ENCODE measurements around the gene OR4F6.
"Not testable (repeated sequence)": the region's sequence is repeated elsewhere in the genome, so short reads cannot be mapped to it uniquely, and the experiment has no call there.

Gene OR4F6, protein sequence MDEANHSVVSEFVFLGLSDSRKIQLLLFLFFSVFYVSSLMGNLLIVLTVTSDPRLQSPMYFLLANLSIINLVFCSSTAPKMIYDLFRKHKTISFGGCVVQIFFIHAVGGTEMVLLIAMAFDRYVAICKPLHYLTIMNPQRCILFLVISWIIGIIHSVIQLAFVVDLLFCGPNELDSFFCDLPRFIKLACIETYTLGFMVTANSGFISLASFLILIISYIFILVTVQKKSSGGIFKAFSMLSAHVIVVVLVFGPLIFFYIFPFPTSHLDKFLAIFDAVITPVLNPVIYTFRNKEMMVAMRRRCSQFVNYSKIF

DNA sequence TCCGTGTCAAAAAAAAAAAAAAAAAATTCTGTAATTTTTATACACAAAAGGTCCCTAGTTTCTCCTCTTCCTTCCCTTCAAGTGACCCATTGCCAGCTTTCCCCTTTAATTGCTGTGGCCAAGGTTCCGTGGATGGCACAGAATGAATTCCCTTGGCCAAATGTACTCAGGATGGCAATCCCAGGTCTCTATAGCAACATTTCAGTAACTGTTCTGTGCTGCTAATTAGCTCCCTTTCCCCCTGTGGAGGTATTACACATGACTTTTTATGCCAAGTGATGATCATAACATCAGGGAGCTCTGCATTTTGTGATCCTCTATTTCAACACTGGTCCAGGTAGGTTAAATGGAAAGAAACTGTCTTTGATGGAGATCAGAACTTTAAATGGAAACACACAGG, at the start of gene OR4F6:
Gene OR4F6 (plus strand): TSS at position 301 of the 400 bp plus-strand sequence. CDS start 2,211 bp downstream, outside the sequence.
- DNase-seq, result no peak

DNA sequence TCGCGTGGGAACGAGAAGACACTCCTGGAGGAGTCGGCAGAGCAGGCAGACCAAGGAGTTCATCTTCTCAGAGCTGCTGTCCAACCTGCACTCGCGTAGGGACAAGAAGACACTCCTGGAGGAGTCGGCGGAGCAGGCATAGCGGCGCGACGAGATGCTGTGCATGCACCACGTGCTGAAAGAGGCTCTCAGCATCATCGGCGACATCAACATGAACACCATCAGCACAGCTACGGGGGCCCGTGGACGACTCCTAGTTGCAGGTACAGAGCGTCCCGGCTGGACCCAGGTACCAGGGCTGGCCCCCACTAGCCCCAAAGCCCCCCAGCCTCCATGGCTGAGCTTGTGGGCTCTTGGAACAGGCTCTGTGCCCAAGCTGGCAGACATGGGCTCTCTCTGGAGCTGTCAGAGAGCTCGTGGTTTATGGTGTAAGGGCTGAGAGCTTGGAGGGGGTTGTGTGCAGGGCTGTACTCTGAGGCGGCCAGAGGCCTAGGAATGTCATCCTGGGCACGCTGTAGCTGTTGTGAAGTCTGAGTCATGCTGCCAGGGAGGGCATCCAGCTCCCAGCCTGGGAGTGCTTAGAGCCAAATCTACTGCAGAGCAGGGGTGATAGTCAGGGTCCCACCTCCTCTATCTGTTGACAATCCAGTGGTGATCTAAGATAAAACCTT, 38.5 kb upstream of the OR4F6 start:
- not testable (repeated sequence) for DNase-seq

DNA sequence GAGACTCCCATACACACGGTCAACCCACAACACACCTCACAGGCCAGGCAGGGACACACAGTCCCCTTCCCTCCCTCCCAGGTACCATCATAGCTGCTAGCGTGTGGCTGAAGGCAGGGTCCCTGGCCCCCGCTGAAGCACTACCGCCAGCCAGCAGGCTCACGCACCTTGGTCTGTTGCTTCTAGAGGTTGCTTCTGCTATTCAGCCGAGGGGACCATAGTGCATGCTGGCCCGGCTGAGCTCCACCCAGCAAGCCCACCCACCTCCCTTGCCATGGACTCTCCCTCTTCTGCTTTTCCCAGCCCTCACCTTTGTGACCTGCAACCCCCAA, 38.0 kb upstream of the OR4F6 start:
- DNase-seq, result not testable (repeated sequence)

DNA sequence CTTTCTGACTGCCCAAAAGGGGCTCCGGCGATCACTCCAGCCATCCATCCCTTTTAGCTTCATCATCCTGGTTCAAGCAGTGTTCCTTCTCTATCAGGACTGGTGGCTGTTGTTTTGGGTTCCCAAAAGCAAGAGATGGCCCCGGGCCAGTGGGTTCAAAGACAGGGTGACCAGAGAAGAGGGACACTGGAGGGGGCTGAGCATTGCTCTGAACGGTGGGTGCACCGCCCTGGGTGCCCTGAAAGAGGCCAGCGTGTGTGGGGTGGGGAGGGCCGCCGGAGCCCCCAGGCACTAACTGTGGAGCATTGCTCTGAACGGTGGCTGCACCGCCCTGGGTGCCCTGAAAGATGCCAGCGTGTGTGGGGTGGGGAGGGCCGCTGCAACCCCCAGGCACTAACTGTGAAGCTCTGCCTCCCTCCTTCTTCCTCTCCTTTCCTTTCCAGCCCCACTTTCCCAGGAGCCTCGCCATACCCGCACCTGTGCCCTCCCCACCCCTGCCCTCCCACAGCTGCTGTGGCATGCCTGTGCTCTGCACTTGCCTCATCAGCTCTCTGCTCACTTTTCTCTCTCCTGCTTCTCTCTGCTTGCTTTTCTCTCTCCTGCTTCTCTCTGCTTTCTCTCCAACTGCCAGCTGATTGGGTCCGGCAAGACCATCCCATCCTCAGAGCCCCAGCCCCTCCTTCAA, 37.4 kb upstream of the OR4F6 start:
- no peak for DNase-seq

DNA sequence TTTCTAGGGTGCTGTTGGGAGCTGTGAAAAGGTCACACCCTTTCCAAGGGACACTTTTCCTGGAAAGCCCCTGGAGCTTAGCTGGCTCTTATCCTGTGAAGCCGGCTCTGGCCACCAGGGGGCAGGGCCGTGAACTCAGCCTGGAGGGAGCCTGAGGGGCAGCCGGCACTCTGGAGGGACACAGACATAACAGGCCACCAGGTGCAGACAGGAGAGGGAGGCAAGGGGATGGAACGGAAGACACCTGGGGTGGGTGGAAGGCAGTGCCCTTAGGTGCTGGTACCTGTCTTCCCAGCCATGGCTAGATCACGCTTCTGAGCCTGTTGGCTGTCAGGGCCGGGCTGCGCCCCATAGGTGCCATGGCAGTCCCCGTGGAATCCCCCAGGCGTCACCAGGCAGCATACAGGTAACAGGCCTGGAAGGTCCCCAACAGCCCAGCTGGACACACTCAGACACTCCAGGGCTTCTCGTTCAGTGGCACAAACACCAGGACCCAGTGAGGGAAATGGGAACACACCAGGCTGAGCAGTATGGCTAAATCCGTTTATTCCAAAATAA, 36.1 kb upstream of the OR4F6 start:
- DNase-seq, result not testable (repeated sequence)

DNA sequence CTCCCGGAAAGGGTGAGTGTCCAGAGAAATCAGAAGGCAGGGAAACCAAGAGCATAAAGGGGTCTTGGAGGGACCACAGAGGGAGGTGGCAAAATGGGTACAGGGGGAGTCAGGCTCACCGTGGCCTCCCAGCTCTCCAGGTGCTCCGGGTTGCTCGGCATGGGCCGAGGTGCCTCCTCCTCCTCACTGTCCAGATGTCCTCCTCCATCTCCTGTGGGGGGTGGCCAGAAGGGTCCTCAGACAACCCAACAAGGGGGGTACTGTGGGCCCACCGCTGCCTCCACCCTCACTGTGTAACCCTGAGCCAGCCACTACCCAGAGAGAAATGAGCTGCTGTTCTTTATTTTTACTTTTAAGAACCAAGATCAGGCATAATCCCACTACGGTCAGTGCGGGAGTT, 30.4 kb upstream of the OR4F6 start:
- DNase-seq, result no peak

DNA sequence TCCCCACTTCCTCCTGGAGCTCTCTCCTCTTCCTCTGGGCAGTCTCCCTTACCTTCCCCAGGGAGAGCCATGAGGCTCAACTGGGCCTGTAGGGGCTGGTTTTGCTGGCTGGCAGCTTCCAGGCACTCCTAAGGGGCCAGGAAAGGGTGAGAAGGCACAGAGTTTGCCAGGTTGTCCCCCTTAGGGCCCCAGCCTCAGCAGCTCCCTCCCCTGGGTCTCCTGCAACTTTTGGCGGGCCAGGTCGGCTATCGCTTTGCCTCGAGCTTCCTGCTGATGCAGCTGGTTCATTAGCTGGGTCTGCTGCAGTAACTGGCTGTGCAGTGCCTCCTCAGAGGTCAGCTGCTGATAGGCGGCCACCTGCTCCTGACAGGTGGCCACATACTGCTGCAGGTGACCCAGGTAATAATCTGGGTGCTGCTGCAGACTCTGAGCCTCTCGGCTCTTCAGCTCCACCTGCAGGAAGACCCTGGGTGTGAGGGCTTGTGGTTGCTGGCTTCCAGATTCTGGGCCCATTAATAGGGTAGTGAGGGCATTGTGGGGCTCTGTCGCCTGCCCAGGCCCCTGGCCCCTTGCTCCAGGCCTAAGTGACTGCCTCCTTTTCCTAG, 29.7 kb upstream of the OR4F6 start:
- no peak for DNase-seq

DNA sequence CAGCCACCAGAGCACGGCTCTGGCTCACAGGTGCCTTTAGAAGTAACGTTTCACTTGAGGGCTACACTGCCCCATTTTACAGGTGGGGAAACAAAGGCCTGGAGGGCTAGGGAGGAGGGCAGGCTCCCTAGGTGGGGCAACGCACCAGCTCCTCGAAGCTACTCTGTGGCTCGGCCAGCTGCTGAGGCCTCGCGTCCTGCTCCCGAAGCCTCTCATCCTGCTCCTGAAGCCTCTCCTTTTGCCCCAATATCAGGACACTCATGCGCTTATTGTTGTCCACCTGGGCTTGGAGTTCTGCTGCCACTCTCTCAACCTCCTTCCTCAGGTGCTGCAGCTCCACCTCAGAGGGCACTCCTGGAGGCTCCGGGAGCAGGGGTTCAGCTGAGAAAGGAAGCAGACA, 28.2 kb upstream of the OR4F6 start:
- no peak for DNase-seq

DNA sequence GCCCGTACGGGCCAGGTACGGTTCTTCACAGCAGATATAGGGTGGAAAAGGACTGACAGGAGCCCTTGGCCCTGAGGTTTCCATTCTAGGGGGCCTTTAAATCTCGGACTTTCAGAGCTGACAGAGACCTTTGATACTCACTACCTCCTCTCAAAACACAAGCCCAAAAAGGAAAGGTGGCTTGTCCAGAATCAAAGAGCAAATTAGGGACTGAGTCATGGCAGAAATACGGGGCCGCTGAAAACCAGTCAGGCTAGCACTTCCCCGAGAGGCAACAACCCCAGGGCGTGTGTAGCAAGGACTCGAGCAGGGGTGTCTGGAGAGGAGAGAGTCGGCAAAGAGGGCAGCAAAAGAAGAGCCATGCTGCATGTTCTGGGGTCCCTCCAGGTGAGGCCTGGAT, 24.7 kb upstream of the OR4F6 start:
- not testable (repeated sequence) for DNase-seq

DNA sequence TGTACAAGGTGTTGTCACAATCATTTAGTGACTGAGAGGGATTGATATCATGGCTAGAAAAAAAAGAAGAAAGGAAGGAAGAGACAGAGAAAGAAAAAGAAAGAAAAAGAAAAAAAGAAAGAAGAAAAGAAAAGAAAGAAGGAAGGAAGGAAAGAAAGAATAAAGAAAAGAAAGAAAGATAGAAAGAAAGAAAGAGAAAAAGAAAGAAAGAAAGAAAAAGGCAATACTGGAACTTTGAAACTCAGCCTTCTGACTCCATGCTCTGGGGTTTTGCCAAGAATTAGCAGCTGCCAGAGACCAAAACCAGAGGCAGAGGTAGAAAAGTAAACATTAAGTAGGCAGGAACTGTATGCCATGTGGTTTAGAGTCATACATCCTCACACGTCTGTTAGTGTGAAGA, 23.1 kb upstream of the OR4F6 start:
- DNase-seq, result not testable (repeated sequence)

DNA sequence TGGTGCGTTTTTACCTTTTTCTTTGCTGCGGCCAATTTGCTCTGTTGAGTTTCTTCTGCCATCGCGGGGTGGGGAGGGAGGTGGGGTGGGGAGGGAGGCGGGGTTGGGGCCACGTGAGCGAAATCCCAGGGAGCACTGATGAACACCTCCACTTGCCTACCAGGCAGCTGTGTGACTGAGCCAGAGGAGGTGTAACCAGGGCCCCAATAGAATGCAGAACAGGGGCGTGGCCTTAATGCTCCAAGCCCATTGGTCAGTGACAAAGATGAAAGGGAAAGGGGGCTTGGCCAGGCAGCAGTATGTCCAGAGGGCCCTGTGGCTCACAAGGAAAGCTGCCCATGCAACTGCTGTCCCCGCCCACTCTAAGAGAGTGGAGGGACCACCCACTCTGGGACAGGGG, 21.4 kb upstream of the OR4F6 start:
- no peak for DNase-seq

DNA sequence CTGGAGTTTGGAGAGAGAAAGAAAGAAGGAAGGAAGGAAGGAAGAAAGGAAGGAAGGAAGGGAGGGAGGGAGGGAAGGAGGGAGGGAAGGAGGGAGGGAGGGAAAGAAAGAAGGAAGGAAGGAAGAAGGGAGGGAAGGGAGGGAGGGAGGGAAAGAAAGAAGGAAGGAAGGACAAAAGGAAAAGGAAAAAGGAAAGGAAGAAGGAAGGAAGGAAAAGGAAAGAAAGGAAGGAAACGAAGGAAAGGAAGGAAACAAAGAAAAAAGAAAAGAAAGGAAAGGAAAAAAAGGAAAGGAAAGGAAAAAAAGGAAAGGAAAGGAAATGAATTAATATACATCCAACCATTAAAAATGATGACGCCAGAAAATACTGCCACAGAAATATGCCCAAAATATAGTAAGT, 18.7 kb upstream of the OR4F6 start:
- DNase-seq, result no peak

DNA sequence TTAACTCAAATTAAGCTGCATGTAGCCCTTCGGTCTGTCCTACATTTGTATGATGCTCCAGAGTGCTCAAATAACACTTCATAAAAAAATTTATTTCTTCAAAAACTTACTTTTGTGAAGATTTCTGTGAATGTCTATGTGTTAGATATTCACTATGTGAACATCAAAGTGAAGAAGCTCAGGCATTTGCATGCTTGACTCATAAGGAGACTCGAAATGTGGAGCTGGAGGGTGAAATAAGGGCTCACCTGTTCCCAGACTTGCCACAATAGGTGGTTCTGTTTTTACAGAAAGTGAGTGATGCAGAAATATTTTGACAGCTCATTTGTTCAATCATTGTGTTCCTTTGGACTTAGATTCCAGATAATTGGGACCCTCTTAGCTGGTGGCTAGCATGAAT, 16.9 kb upstream of the OR4F6 start:
- DNase-seq, result not testable (repeated sequence)

DNA sequence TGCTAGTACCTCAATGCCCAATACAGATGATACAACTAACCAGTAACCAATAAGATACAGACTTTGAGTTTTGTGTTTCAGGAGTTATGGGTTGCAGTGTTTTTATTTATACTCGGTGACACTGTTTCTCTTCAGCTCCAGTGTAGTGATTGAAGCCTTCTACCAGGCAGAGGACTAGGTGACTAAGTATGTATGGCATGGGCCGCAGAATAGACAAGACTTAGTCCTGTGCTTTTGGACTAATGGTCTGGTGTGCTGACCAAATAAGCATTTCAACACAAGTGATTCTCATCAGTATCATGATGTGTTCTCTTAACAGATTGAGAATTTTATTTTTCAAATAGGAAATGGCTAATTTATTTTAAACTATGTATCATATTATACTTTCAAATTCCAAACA, 15.3 kb upstream of the OR4F6 start:
- not testable (repeated sequence) for DNase-seq

DNA sequence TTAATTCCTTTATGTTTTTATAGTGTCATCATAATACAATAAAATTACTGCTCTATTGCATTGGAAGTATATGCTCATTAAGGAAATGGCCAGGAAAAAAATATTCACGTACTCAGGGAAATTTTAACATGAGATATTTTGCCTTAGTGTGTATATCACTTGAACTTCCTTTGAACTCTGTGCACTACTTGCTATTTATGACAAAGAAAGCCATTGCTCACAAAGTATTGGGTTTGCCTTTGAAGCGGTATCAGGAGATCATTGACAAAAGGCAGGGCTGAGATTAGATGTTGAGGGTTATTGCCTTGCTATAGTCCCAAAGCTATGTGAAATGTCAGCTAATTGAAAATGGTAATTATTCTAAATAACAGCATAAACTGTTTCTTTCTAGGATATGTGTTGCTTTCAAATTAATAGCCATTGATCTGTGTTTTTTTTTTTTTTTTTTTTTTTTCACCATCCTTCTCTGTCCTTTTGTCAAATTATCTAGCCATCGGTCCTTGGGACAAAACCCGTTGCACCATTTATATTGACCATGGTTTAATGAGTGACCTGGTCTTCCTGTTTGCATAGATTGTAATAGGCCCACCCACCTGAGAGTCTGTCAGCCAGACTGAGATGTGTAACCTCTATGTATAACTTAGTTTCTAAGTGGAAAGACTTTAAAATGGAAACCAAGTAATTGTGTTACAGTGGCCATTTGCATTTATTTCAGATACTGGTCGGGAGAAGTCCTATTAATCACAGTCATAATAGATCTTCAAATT, 14.6 kb upstream of the OR4F6 start:
- DNase-seq, result not testable (repeated sequence)

DNA sequence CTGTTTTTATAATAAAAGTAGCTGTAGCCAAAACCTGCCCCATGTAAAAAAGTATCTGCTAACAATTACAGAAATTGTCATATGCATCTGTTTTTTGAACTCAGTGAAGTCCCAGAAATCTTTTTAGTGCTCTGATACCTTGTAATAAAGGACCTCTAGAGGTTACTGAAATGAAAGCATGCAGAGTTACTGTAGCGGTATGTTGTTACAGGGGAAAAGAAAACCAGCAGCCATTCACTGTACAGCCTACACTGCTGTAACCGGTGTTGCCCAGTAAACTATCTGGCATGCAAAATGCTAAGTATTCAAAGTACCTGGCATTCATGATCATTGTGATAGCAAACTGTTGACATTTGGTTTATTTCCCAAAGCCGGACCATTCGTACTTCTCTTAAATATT, 12.6 kb upstream of the OR4F6 start:
- not testable (repeated sequence) for DNase-seq

DNA sequence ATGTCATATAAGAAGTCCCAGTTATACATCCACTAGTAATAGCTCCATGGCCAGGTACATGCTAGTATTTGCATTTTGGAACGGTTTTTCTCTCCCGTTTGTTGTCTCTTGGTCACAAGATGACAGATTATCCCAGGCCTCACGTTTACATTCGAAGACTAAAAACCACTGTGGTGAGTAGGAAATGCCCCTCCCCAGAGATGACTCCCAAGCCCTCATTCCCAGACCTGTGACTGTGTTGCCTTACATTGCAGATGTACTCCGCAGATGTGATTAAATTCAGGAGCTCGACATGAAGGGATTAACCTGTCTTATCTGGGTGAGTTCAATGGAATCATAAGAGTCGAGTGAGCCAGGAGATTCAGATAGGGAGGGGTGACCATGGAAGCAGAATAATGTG, 9.3 kb upstream of the OR4F6 start:
- DNase-seq, result not testable (repeated sequence)

DNA sequence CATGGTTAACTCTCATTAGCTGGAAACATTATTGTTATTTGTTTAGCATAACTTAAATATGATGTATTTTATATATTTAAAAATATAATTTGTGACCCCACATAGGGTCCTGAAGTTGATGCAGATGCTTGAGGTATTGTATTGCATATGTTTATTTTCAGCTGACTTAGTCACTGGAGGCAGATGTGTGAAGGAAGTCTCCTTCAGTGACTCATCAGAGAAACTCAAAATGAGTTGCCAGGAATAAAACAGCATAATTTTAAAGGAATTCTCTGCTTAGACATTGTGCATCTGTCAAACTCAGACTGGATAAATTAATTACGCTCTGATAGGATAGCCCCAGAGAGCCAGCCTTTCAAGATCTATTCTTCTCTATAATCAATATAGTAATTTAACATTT, 7.9 kb upstream of the OR4F6 start:
- no peak for DNase-seq

DNA sequence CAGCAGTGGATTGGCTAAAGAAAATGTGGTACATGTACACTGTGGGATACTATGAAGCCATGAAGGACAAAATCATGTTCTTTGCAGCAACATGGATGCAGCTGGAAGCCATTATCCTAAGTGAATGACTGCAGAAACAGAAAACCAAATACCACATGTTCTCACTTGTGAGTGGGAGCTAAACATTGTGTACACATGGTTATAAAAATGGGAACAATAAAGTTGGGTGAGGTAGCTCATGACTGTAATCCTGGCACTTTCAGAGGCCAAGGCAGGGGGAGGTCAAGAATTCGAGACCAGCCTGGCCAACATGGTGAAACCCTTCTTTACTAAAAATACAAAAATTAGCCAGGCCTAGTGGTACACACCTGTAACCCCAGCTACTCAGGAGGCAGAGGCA, 3.6 kb upstream of the OR4F6 start:
- DNase-seq, result no peak

DNA sequence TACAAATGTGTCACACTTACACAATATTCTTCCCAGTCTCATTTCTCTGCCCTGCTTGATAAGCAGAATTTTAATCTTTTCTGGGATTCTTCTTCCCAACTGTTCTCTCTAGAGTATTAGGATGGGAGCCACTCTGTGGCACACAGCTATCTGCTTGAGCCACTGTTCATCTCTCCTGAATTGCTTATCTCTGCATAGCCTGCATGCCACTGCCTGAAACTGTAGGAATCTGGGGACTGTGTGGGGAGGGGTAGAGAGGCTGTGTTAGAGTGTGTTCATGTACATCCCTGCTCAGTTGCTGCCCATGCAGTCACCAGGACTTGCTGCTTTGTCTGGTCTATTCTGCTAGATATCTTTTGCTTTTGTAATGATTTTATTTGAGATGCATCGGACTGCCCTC, 2.3 kb upstream of the OR4F6 start:
- DNase-seq, result no peak

DNA sequence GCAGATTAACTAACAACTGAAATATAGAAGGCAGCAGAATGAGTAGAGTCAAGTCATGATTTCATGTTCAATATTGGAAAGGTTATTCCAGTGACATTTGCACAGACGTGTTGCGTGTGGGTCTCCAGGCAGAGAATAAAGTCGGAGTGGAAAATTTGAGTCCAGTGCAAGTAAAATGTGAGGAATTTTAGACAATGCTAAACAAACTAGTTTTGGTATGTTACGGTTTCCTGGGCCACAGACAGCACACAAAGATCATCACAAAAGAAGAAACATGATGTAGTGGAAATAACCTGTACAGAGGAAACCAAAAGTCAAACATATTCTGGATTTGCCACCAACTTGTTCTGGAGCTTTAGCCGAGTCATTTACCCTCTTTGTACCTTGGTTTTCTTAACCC, 367 bp downstream of the OR4F6 start:
- no peak for DNase-seq

DNA sequence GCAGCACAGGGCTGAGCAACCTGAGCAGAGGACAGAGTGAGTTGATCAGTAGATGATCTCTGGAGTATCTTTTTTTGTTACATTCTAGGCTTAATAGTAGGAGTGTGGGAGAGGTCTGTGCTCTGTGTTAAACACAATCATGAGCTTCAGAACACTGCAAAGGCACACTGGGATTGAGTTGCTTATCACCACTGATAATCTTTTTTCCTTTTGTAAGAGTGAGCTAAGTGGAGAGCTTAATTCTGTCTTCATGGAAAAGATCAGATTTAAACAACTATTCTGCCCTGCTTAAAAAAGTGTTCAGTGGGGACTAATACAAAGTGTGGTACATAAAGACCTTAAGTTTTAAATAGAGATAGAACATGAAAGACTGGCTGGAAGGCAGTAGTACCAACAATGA, 1.1 kb downstream of the OR4F6 start:
- no peak for DNase-seq

DNA sequence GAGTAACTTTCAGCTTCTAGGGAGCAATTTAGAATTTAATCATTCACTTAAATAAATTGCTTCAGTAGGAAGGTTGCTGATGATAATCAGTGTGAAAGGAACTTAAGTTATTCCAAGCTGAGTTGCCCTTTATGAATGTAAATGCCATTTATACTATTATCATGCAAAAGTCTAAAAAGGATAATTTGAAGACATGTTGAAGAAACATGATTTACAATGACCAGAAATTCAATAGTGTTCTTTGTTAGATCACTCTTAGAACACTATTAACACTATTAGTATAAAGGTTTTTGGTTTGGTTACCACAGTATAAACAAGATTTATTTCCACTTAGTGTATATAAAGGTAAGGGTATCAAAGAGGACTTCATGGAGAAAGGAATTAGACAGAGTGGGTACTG, 1.6 kb downstream of the OR4F6 start:
- no peak for DNase-seq

All from activated T-cell treated with anti-CD3 and anti-CD28 coated beads, Interleukin-2, amount 50 U/mL, for 1 hour (primary cell).